Liver (tissue), 9 donors: Measurements from ENCODE around the gene ANKRD13B. TPM values are rescaled to one million over a fixed set of nuclear protein-coding genes. Genes with fewer than 3 reads are reported as not detected.

ENCODE experiments used
- DNase-seq: peaks from one replicate; pipeline ENCODE4 v3.0.0-alpha.2; 2017; ENCODE audit warnings: low spot score
- H3K27ac ChIP-seq, 2 donors: one replicate each; pipeline ENCODE4 v1.7.0; 2013; ENCODE audit warnings: inconsistent platforms in 2 of 2, low read length in 2 of 2, control low read depth in 1 of 2, low read depth in 1 of 2, mild to moderate bottlenecking in 1 of 2
- H3K27me3 ChIP-seq, 4 donors: one replicate each; pipeline versions ENCODE4 v1.6.1 to v1.7.0; 2013; ENCODE audit warnings: low read length in 3 of 4, inconsistent platforms in 1 of 4, mild to moderate bottlenecking in 1 of 4, moderate library complexity in 1 of 4; ENCODE audit not compliant: control insufficient read depth in 4 of 4, insufficient read depth in 4 of 4
- H3K36me3 ChIP-seq, 4 donors: one replicate each; pipeline versions ENCODE4 v1.6.1 to v1.7.0; 2013; ENCODE audit warnings: low read length in 3 of 4, mild to moderate bottlenecking in 3 of 4, low read depth in 1 of 4, moderate library complexity in 1 of 4; ENCODE audit not compliant: control insufficient read depth in 4 of 4, insufficient read depth in 3 of 4
- H3K4me1 ChIP-seq, 4 donors: one replicate each; pipeline versions ENCODE4 v1.6.1 to v1.7.0; 2013; ENCODE audit warnings: low read length in 3 of 4, mild to moderate bottlenecking in 3 of 4, moderate library complexity in 1 of 4; ENCODE audit not compliant: control insufficient read depth in 4 of 4, insufficient read depth in 4 of 4
- H3K4me3 ChIP-seq, 3 donors: one replicate each; pipeline versions ENCODE4 v1.6.1 to v1.7.0; 2013; ENCODE audit warnings: low read length in 3 of 3, control low read depth in 1 of 3, low read depth in 1 of 3, mild to moderate bottlenecking in 1 of 3
- H3K9ac ChIP-seq, 2 donors: one replicate each; pipeline ENCODE4 v1.7.0; 2013; ENCODE audit warnings: low read length in 2 of 2, mild to moderate bottlenecking in 2 of 2, moderate library complexity in 2 of 2, control low read depth in 1 of 2, low read depth in 1 of 2
- H3K9me3 ChIP-seq, 4 donors: one replicate each; pipeline versions ENCODE4 v1.6.1 to v1.7.0; 2013; ENCODE audit warnings: low read length in 3 of 4; ENCODE audit not compliant: control insufficient read depth in 4 of 4
- EGR1 ChIP-seq, 2 donors: IDR thresholded peaks; 2 replicates each; pipeline ENCODE4 v1.6.1; 2016 to 2018; ENCODE audit warnings: antibody characterized with exemption in 2 of 2, low read depth in 2 of 2
- FOXA1 ChIP-seq: IDR thresholded peaks from 2 replicates; pipeline ENCODE4 v1.6.1; 2016; ENCODE audit warnings: antibody characterized with exemption
- FOXA2 ChIP-seq: IDR thresholded peaks from 2 replicates; pipeline ENCODE4 v1.6.1; 2016; ENCODE audit warnings: antibody characterized with exemption
- GABPA ChIP-seq, 2 donors: IDR thresholded peaks in 1 of 2; conservative IDR thresholded peaks in 1 of 2; 2 replicates each; pipeline ENCODE4 v1.6.1; 2016; ENCODE audit warnings: antibody characterized with exemption in 2 of 2, mild to moderate bottlenecking in 1 of 2, moderate library complexity in 1 of 2
- HNF4G ChIP-seq: IDR thresholded peaks from 2 replicates; pipeline ENCODE4 v1.6.1; 2016; ENCODE audit warnings: antibody characterized with exemption
- JUND ChIP-seq, 2 donors: IDR thresholded peaks; 2 replicates each; pipeline ENCODE4 v1.6.1; 2016; ENCODE audit warnings: antibody characterized with exemption in 2 of 2
- NR2F2 ChIP-seq: IDR thresholded peaks from 2 replicates; pipeline ENCODE4 v1.6.1; 2016; ENCODE audit warnings: antibody characterized with exemption
- RAD21 ChIP-seq, 2 donors: IDR thresholded peaks; 2 replicates each; pipeline ENCODE4 v1.6.1; 2016; ENCODE audit warnings: antibody characterized with exemption in 2 of 2, mild to moderate bottlenecking in 2 of 2
- RXRA ChIP-seq, 2 donors: IDR thresholded peaks; 2 replicates each; pipeline ENCODE4 v1.6.1; 2017 to 2018; ENCODE audit warnings: antibody characterized with exemption in 2 of 2, mild to moderate bottlenecking in 1 of 2
- SP1 ChIP-seq: IDR thresholded peaks from 2 replicates; pipeline ENCODE4 v1.6.1; 2018; ENCODE audit warnings: antibody characterized with exemption, mild to moderate bottlenecking
- TAF1 ChIP-seq: conservative IDR thresholded peaks from 2 replicates; pipeline ENCODE4 v1.6.1; 2016; ENCODE audit warnings: antibody characterized with exemption, mild to moderate bottlenecking
- YY1 ChIP-seq: IDR thresholded peaks from 2 replicates; pipeline ENCODE4 v1.6.1; 2016; ENCODE audit warnings: antibody characterized with exemption, mild to moderate bottlenecking
- WGBS: extraction: QIAGEN DNeasy Blood & Tissue Kit; methylation state at CpG from one replicate; pipeline ENCODE4 v1.1.7; 2013; 5-methylcytosine and 5-hydroxymethylcytosine counted together
- polyA plus RNA-seq, 2 donors: library from polyadenylated mRNA; stranded (reverse) in 1 of 2; unstranded in 1 of 2; fragments of 200-250 nt in 1 of 2; fragments of >200 nt in 1 of 2; fragmentation: Nextera tagmentation in 1 of 2; extraction: Ambion mirVana in 1 of 2; gene quantifications; one replicate each; pipeline versions ENCODE4 v1.2.1 to v1.2.3, GENCODE V29; 2013 to 2015
- total RNA-seq, 2 donors: library from RNA; depleted of rRNA; stranded (reverse); fragments of >200 nt; gene quantifications; one replicate each; pipeline ENCODE4 v1.2.3, GENCODE V29; 2014
- TF ChIP-seq, protein P1 (sequence below): IDR thresholded peaks from 2 replicates; pipeline ENCODE4 v1.6.1; 2016; ENCODE audit warnings: antibody characterized with exemption
- TF ChIP-seq, protein P2 (sequence below): IDR thresholded peaks from 2 replicates; pipeline ENCODE4 v1.6.1; 2016; ENCODE audit warnings: antibody characterized with exemption
- TF ChIP-seq, protein P3 (sequence below): fragments of 150-350 bp; IDR thresholded peaks from 2 replicates; pipeline ENCODE4 v1.5.1; 2017; ENCODE audit warnings: improper control_type of control experiment, low read depth, low read length; ENCODE audit not compliant: missing input control
- TF ChIP-seq, protein P4 (sequence below): IDR thresholded peaks from 2 replicates; pipeline ENCODE4 v1.6.1; 2016; ENCODE audit warnings: antibody characterized with exemption
- TF ChIP-seq, protein P5 (sequence below): IDR thresholded peaks from 2 replicates; pipeline ENCODE4 v1.6.1; 2016; ENCODE audit warnings: antibody characterized with exemption, mild to moderate bottlenecking
- donor health status: healthy.
- donor health status: healthy.
- donor health status: healthy.
- donor health status: healthy.
- donor health status: healthy.

ANKRD13B gene
- total and polyA plus RNA-seq, 4 donors, result 0.06 to 1.6 (median 0.51) TPM

DNA sequence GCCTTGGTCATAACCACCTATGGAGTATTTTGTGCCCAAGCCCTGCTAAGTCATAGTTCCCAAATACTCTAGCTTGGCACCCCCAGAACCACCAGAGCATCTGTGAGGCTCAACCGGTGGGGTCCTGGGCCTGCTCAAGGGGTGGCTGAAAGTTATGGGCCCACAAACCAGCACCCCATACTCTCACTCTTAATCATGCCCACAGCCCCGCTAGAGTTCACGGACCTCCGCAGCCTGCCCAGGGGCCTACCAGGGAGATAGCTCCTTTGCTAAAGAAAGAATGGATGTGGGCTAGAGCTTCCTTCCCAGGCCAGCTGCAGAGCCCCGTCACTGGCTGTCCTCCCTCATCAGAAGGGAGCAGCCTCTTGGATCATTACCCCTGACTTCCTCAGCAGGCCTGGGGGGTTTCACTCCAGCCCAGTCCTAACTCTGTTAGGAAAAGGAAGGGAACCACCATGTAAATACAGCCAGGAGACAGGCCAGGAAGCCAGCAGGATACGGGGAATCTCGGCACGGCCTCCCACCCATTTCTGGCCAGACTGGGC is 4.8 kb upstream of the ANKRD13B start:
- 45% methylated on average over 8 of the region's 8 CpGs for WGBS
- H3K9ac ChIP-seq, result peak overlapping the region in 1 of 2 donors; percentile 75

More for the DNA sequence above, 4.8 kb upstream of the ANKRD13B start:
- Histone ChIP-seq H3K36me3 (no peaks in the 10 kb centered on the region), H3K4me1 (peaks cover 4 to 53% (median 41%) of the 10 kb centered on the region in 4 donors), H3K27ac (peak overlapping the region; percentile 64 to 72), H3K27me3 (no peaks in the 10 kb centered on the region), H3K4me3 (peak overlapping the region in 2 of 3 donors; percentile 52 to 86), H3K9me3 (no peaks in the 10 kb centered on the region)
- DNase-seq, result no peak
- TF ChIP-seq RXRA (IDR thresholded peaks at IDR 0.05) (no peak), GABPA (IDR thresholded peaks at IDR 0.05 in 1 of 2, conservative IDR thresholded peaks at IDR 0.05 in 1 of 2) (no peak), JUND (IDR thresholded peaks at IDR 0.05) (no peak), TAF1 (no peak), FOXA2 (no peak), NR2F2 (no peak), FOXA1 (no peak), YY1 (no peak), EGR1 (IDR thresholded peaks at IDR 0.05; ENCODE audit: low read depth in 2 of 2) (no peak), SP1 (no peak), RAD21 (IDR thresholded peaks at IDR 0.05) (no peak), HNF4G (no peak)
- TF ChIP-seq, protein P1, sequence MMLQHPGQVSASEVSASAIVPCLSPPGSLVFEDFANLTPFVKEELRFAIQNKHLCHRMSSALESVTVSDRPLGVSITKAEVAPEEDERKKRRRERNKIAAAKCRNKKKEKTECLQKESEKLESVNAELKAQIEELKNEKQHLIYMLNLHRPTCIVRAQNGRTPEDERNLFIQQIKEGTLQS, result no peak
- TF ChIP-seq, protein P2, sequence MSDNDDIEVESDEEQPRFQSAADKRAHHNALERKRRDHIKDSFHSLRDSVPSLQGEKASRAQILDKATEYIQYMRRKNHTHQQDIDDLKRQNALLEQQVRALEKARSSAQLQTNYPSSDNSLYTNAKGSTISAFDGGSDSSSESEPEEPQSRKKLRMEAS, result no peak
- TF ChIP-seq, protein P3, sequence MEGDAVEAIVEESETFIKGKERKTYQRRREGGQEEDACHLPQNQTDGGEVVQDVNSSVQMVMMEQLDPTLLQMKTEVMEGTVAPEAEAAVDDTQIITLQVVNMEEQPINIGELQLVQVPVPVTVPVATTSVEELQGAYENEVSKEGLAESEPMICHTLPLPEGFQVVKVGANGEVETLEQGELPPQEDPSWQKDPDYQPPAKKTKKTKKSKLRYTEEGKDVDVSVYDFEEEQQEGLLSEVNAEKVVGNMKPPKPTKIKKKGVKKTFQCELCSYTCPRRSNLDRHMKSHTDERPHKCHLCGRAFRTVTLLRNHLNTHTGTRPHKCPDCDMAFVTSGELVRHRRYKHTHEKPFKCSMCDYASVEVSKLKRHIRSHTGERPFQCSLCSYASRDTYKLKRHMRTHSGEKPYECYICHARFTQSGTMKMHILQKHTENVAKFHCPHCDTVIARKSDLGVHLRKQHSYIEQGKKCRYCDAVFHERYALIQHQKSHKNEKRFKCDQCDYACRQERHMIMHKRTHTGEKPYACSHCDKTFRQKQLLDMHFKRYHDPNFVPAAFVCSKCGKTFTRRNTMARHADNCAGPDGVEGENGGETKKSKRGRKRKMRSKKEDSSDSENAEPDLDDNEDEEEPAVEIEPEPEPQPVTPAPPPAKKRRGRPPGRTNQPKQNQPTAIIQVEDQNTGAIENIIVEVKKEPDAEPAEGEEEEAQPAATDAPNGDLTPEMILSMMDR, result no peak
- TF ChIP-seq, protein P4, sequence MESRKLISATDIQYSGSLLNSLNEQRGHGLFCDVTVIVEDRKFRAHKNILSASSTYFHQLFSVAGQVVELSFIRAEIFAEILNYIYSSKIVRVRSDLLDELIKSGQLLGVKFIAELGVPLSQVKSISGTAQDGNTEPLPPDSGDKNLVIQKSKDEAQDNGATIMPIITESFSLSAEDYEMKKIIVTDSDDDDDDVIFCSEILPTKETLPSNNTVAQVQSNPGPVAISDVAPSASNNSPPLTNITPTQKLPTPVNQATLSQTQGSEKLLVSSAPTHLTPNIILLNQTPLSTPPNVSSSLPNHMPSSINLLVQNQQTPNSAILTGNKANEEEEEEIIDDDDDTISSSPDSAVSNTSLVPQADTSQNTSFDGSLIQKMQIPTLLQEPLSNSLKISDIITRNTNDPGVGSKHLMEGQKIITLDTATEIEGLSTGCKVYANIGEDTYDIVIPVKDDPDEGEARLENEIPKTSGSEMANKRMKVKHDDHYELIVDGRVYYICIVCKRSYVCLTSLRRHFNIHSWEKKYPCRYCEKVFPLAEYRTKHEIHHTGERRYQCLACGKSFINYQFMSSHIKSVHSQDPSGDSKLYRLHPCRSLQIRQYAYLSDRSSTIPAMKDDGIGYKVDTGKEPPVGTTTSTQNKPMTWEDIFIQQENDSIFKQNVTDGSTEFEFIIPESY, result no peak
- TF ChIP-seq, protein P5, sequence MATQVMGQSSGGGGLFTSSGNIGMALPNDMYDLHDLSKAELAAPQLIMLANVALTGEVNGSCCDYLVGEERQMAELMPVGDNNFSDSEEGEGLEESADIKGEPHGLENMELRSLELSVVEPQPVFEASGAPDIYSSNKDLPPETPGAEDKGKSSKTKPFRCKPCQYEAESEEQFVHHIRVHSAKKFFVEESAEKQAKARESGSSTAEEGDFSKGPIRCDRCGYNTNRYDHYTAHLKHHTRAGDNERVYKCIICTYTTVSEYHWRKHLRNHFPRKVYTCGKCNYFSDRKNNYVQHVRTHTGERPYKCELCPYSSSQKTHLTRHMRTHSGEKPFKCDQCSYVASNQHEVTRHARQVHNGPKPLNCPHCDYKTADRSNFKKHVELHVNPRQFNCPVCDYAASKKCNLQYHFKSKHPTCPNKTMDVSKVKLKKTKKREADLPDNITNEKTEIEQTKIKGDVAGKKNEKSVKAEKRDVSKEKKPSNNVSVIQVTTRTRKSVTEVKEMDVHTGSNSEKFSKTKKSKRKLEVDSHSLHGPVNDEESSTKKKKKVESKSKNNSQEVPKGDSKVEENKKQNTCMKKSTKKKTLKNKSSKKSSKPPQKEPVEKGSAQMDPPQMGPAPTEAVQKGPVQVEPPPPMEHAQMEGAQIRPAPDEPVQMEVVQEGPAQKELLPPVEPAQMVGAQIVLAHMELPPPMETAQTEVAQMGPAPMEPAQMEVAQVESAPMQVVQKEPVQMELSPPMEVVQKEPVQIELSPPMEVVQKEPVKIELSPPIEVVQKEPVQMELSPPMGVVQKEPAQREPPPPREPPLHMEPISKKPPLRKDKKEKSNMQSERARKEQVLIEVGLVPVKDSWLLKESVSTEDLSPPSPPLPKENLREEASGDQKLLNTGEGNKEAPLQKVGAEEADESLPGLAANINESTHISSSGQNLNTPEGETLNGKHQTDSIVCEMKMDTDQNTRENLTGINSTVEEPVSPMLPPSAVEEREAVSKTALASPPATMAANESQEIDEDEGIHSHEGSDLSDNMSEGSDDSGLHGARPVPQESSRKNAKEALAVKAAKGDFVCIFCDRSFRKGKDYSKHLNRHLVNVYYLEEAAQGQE, result no peak
